ENCODE results near the gene PLXNA4. TPM values are rescaled to one million over a fixed set of nuclear protein-coding genes. Genes with fewer than 3 reads are reported as not detected.

Gene PLXNA4
- total RNA-seq, 1 experiment from 2014 or later: not detected

GRCh38 chr7:132118641-132119040 is 457.6 kb downstream of the PLXNA4 start:
- H2AFZ ChIP-seq (ENCODE audit: low read depth, low read length, poor library complexity, severe bottlenecking): no peak overlapping the region
- no peaks in the 10 kb centered on the region for H3K9me2 ChIP-seq (ENCODE audit: insufficient read depth)
- no peak overlapping the region for H3K4me2 ChIP-seq (ENCODE audit: low read length)
- ATAC-seq (no peak), DNase-seq (ENCODE audit: low read depth, low spot score) (no peak)
- H3K27me3 ChIP-seq (ENCODE audit: insufficient read depth, low read length): peaks cover 26% of the 10 kb centered on the region; the same call in 1 of the 2 replicates
- intact Hi-C loops (cut with micrococcal nuclease): no loop called here
- POLR2A ChIA-PET: no interaction called here
- no peak overlapping the region for H3K9ac ChIP-seq (ENCODE audit: low read length)
- H3K4me3 ChIP-seq (replicated peaks in 1 of 2; ENCODE audit: low read depth in 1 of 2, low read length in 2 of 2): no peak overlapping the region
- H4K20me1 ChIP-seq (ENCODE audit: insufficient read depth): no peaks in the 10 kb centered on the region
- CTCF ChIA-PET: no interaction called here
- TF ChIP-seq ZBTB33 (IDR thresholded peaks at IDR 0.05; ENCODE audit: extremely low read depth, insufficient replicate concordance, low read length) (no peak), ELF1 (IDR thresholded peaks at IDR 0.05; ENCODE audit: borderline replicate concordance, low read depth) (no peak), SIN3A (IDR thresholded peaks at IDR 0.05; ENCODE audit: low read depth) (no peak), CTCF (IDR thresholded peaks at IDR 0.05 in 2 of 3, conservative IDR thresholded peaks at IDR 0.05 in 1 of 3; ENCODE audit: borderline replicate concordance in 1 of 3, insufficient read depth in 1 of 3, low read depth in 2 of 3, low read length in 2 of 3) (no peak), EGR1 (IDR thresholded peaks at IDR 0.05; ENCODE audit: low read depth) (no peak), POLR2A (IDR thresholded peaks at IDR 0.05; ENCODE audit: borderline replicate concordance, extremely low read depth, insufficient read depth, insufficient read length) (no peak), SP1 (IDR thresholded peaks at IDR 0.05; ENCODE audit: low read depth) (no peak), ZNF274 (IDR thresholded peaks at IDR 0.05; ENCODE audit: low read depth, low read length) (no peak), FOSL1 (IDR thresholded peaks at IDR 0.05; ENCODE audit: low read depth) (no peak), YY1 (IDR thresholded peaks at IDR 0.05; ENCODE audit: extremely low read depth, insufficient replicate concordance, low read depth, low read length) (no peak), EZH2 (IDR thresholded peaks at IDR 0.05) (no peak)
- H3K36me3 ChIP-seq (ENCODE audit: control insufficient read depth in 1 of 2, insufficient read depth in 2 of 2, low read length in 2 of 2): no peaks in the 10 kb centered on the region
- no peaks in the 10 kb centered on the region; a peak in 1 of 4 replicates for H3K4me1 ChIP-seq (ENCODE audit: control insufficient read depth in 1 of 2, insufficient read depth in 2 of 2, low read length in 2 of 2)
- RAD21 ChIA-PET (ENCODE audit: low non-redundant PET in 1 of 2, low total read pairs in 2 of 2, uncharacterized antibody in 2 of 2, unreplicated experiment in 2 of 2): no interaction called here
- no peaks in the 10 kb centered on the region for H3K79me2 ChIP-seq (ENCODE audit: insufficient read depth, low read length)
- no peaks in the 10 kb centered on the region for H3K9me3 ChIP-seq (ENCODE audit: control insufficient read depth in 1 of 2, insufficient read depth in 1 of 2, low read depth in 1 of 2, low read length in 2 of 2)
- H3K27ac ChIP-seq (ENCODE audit: low read depth, low read length): no peak overlapping the region
- BruUV-seq (replicated peaks): no TSS peak
